Femur (tissue), 1 donor: ENCODE measurements around the gene ITGA11.

Experiments
- DNase-seq: peaks from one replicate; pipeline ENCODE4 v3.0.0-alpha.2; 2017

Gene ITGA11

DNA sequence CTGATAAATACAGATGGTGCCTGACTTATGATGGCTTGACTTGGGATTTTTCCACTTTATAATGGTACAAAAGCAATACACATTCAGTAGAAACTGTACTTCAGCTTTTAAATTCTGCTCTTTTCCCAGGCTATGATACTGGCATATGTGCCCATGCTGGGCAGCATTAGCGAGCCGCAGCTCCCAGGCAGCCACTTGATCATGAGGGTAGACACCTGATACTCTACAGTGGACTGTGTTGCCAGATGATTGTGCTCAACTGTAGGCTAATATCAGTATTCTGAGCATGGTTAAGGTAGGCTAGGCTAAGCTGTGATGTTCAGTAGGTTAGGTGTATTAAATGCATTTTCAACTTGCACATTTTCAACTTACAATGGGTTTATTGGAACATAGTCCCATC lies 172.1 kb downstream of the ITGA11 start:
- no peak for DNase-seq

DNA sequence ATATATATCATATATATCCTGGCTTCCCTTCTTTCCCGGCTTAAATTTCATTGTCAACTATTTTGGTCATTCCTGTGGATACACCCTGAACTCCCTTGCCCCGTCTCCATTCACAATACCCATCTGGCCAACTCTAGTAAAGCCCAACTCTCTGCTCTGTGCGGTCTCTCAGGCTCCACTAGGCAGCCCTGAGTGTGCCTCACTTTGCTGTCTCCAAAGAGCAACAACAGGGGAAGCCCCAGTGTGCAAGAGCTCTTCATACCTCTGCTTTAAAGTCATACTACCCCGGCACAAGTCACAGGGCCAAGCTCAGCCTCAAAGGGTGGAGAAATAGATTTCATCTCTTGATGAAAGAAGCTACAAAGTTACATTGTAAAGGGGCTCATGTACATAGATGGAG lies 173.3 kb downstream of the ITGA11 start:
- DNase-seq: no peak

DNA sequence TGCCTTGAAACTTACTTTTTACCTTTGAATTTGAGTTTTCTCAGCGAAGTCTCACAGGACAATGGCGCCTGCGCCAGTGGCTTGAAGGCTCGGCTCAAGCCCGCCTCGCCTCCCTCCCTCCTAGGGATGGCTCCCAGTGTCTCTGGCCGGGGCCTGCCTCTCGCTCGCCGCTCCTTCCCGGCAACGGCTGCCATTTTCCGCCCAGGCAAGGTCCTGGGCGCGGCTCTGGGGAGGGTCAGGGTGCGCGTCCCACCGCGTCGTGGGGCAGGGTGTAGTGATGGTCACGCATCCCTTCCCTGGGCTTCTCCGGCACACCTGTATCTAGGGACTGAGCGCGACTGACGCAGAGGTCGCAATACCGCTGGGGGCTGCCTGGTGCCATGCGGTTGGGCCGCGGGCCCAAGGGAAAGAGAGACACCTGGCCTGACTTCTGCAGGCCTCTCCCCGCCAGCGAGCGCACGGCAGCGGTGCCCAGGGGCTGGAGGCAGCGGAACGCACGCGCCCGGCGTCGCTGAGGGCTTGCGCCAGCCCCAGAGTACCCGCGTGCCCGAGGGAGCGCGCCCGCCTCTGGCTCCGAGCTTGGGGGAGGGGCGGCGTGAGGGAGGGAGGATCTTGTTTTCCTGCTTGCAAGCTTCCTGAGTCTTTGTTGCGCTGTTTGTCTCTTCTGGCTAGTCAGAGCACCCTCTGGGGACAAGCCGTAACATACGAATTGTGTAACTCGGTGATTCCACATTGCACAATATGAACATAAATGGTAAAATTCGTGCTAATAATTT lies 175.1 kb downstream of the ITGA11 start:
- peak; percentile 88 for DNase-seq

DNA sequence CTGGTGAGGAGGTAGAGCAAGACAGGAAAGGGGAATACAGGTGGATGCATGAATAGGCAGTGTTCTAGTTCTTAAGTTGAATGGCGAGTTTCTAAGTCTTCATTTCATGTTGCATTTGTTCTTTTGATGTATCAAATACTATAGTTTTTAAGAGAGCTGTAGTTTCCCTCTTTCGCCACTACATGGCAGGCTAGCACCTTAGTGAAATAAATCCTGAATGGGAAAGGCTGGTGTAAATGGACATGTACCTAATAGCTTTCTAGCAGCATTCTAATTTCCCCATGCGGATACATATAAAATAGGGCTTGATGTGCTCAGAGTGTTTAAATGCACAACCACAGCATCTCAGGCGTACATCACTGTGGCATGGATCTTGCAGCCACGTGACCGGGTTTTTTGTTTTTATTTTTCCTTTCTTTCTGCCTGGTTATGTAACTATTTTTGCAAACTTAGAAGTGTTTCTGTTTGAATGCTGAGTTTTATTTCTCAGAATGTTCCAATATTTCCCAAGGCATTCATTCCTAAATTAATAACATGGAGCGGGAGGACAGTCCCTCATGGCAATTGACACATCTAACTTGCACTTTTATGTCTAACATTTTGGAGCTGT lies 178.9 kb downstream of the ITGA11 start:
- DNase-seq: no peak

DNA sequence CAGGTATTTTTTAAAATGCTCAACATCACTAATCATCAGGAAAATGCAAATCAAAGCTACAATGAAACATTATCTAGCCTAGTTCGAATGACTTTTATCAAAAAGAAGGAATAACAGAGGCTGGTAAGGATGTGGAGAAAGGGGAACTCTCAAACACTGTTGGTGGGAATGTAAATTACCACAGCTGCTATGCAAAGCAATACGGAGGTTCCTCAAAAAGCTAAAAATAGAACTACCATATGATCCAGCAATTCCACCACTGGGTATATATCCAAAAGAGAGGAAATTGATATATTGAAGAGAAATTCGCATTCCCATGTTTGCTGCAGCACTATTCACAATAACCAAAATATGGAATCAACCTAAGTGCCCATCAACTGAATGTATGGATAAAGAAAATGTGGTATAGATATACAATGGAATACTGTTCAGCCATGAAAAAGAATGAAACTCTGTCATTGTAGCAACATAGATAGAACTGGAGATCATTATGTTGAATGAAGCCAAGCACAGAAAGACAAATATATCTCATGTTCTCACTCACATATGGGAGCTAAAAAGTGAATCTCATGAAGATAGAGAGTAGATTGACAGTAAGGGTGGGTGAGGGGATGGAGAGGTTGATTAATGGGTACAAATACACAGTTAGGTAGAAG lies 182.8 kb downstream of the ITGA11 start:
- no peak for DNase-seq
